Stimulated activated CD4-positive, alpha-beta T cell treated with anti-CD3 and anti-CD28 coated beads, Interleukin-1b, Interleukin-23, amount 100 ng/mL, for 24 hours (primary cell): ENCODE results near the gene RPRML.
"Not testable (repeated sequence)": the region's sequence is repeated elsewhere in the genome, so short reads cannot be mapped to it uniquely, and the experiment has no call there.

ENCODE experiments used
- DNase-seq, 4 experiments: peaks; one replicate each; pipeline ENCODE4 v3.0.0-alpha.2; 2020; ENCODE audit warnings: low read depth in 4 of 4, low spot score in 1 of 4

Gene RPRML

DNA sequence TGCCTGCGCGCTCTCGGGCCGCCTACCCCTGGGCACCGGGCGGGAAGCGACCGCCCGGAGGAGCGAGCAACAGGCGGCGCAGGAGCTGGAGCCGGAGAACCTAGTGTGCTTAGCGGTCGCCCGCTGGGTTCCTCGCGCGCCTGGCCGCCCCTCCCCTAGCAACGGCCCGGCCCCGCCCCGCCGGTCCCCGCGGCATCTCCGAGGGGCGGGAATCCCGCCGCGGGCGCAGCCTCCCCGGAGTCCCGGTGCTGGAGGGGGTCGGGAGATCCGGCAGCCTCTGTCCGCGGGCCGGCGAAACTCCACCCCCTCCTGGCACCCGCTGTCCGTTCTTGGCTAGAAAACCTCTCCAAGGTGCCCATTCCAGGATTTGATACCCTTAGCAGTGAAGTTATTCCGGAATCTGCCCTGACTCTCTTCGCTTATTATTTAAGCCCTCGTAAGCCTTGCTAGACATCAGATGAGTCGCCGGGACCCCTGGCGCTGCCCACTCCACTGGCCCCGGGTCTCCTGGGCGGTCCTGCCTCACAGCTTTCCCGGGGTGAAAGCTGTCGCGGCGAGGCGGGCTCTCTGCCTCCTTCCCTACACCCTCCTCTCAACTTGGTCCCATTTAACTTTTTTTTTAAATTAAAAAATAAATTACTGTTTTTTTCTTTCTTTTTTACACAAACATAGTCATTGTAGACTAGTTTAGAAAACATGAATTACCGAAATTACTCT lies at the start of gene RPRML:
TSS of gene RPRML (minus strand) at position 107 of the 717 bp plus-strand sequence. CDS start 246 bp downstream, outside the sequence.
- DNase-seq: peak in 2 of 4 experiments; percentile 15 to 28

DNA sequence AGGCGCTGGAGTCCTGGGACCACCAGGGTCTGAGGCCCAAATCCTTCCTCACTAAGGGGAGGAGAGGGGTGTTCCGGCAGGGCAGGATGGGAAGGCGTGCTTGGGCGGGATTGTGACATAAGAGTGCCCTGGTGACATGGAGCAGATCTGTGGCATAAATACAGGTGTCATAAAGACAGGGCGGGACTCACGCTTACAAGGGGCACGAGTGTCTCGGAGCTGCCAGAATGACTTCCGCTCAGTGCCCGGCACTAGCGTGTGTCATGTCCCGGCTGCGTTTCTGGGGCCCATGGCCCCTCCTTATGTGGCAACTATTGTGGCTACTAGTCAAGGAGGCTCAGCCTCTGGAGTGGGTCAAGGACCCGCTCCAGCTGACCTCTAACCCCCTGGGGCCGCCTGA lies 37.9 kb upstream of the RPRML start:
- DNase-seq: not testable (repeated sequence)

DNA sequence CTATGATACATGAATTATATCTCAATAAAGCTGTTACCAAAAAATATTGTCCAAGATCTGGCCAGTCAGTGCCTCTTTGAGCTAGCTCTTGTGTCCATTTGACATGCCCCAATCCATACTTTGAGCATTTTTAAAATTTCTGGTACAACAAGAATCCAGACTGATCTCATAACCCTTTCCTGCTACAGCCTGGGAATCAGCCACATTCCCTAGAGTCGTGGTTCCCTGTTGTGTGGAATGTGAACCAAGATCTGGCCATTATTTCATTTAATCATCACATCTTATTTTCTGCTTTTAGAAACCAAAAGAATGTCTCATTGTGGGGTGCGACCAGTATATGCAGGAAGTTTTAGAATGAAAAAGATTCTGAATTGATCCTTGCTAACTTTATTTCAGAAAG lies 34.3 kb upstream of the RPRML start:
- DNase-seq: no peak

DNA sequence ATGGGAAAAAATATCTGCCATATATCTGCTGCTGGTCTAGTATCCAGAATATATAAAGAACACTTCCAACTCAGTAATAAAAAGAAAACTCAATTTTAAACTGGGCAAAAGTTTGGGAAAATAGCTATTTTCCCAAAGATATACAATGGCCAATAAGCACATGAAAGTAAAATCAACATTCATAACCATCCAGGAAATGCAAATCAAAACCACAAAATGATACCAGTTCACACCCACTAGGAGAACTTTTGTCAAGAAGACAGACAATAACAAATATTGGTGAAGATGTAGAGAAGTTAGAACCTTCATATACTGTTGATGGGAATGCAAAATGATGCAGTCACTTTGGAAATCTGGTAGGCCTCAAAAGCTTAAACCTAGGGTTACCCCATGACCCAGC lies 33.4 kb upstream of the RPRML start:
- no peak for DNase-seq

DNA sequence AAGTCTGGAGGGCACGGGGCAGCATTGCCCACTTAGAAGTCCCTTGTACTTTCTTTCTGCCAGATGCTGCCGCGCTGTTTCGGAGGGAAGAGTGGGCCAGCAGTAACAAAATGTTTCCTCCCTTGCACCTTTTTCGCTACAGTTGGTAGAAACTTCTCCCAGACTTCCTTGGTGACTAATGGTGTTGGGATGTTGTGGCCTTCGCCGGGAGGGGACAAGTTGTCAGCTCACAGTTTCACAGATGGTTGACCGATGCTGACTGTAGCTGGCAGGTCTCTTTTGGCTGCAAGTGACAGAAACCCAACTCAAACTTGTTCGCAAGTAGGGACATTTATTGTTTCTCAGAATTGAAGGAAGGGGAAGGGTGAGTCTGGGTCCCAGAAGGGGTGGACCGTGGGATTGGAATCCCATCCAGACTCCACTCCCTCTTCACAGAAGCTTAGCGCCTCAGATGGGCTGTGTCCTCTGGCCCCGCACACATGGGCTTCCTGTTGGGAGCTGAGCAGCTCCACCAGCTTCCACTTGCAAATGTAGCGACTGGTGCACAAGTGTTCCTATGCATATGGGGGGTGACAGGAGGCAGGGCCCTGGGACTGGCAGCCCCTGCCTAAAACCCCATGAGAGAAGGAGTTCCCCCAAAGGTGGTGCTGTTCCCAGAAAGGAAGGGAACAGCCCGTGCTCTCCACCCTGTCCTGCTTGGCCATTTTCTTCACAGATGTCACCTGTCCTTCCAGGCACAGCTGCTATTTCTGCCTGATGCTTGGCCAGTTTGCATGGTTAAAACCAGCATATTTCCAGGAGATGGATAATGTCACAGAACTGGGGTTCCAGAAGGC lies 30.9 kb upstream of the RPRML start:
- DNase-seq: no peak

DNA sequence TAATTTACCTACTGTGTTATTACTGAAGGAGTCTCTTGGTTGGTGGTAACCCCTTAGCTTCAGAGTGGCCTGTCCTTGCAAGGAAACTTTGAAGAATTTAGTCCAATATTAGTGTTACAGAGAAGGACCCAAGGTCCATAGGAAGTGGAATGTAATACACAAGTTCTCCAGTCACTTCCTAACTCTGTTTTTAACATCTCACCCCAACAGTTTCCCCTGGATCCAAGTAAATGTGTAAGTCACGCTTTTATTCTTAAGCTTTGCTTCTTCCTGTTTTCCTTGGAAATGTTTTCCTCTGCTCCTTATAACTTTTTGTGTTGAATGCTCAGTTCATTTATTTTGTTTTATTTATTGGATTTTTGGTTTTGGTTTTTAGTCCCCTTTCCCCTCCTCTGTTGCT lies 25.9 kb upstream of the RPRML start:
- DNase-seq: no peak

DNA sequence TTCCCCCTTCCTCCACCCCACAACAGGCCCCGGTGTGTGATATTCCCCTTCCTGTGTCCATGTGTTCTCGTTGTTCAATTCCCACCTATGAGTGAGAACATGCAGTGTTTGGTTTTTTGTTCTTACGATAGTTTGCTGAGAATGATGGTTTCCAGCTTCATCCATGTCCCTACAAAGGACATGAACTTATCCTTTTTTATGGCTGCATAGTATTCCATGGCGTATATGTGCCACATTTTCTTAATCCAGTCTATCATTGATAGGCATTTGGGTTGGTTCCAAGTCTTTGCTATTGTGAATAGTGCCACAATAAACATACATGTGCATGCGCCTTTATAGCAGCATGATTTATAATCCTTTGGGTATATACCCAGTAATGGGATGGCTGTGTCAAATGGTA lies 24.8 kb upstream of the RPRML start:
- DNase-seq: not testable (repeated sequence)

DNA sequence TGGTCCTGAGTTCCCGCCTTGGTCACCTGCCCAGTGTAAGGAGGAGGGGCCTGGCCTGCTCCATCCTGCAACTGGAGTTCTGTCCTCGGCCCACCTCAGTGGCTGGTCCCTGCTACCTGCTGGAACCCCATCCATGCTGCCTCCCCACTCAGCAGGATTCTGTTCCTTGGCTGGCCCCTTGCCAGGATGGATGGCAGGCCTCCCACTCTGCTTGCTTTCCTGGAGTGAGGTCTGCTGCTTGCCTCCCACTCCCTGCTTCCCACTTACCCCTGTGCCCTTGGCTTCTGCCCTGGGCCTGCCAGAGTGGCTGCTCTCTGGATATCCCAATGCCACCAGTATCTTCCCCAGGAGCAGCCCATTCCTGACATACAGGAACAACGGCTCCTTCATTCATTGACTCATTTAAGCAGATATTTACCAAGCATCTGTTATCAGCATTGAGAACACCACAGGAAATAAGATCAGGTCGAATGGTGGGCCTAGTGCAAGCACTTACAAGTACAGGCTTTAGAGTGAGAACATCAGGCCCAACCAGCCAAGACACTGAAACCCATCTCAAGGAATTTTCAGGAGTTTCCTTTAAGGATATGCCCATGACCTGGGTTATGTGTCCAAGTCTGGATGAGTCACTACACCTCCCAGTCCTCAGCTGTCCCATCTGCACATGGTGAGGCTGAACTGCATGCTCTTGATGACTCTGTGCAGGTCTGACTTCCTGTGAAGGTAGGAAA lies 17.0 kb upstream of the RPRML start:
- no peak for DNase-seq

DNA sequence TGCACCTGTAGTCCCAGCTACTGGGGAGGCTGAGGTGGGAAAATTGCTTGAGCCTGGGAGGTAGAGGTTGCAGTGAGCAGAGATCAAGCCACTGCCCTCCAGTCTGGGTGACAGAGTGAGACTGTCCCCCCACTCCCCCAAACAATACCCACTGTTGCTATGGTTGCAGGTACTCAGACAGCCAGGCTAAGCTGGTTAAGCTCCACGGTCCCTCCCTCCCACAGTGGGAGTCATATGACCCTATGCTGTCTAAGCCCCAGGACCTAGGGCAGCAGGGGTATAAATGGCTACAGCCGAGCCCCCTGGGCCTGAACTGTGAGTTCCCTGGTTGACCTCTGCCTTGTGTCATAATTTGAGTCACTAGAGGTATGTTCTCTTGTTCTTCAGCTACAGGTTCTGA lies 15.9 kb upstream of the RPRML start:
- no peak for DNase-seq

DNA sequence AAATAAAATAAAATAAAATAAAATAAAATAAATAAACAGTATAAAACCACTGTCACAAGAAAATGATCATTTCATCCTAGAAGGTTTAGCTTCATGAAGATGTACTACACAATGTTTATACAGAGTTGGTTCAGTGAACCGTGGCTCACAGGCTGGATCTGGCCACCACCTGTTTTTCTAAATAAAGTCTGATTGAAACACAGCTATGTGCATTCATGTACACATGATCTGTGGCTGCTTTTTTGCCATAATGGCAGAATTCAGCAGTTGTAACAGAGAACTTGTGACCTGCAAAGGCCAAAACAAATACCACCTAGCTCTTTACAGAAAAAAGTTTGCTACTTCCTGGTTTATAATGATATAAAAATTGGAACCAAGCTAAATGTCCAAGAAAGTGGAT lies 12.6 kb upstream of the RPRML start:
- no peak for DNase-seq

DNA sequence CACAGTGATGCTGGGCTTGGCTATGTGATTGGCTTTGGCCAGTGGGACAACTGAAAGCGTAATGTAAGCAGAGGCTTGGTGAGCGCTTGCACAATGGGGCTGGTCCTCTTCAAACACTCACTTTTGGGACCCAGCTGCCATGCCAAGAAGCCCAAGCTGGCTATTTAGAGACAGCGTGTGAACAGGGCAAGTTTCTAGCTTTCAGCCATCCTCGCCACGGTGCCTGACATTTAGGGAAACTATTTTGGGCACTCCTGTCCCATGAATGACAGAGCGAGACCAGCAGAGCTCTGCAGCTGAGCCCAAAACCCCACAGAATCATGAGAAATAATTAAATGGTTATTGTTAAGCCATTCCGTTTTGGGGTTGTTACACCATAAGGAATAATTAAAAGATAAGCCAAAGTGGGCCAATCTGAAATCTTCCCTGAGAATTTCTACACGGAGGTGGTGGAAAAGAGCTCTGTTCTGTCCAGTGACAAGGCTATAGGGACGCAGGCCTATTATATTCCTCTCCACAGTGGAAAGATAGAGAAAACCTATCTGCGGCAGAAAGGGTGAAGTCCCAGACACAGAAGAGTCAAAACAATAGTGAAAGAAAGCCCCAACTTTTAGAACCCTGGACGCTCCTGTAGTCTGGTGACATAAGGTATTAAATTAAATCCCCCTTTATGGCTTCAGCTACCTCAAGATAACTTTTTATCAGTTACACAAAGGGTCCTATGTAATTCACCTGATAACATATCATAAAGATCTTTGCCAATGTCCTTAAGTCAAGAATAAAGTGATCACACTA lies 10.8 kb upstream of the RPRML start:
- DNase-seq: no peak

DNA sequence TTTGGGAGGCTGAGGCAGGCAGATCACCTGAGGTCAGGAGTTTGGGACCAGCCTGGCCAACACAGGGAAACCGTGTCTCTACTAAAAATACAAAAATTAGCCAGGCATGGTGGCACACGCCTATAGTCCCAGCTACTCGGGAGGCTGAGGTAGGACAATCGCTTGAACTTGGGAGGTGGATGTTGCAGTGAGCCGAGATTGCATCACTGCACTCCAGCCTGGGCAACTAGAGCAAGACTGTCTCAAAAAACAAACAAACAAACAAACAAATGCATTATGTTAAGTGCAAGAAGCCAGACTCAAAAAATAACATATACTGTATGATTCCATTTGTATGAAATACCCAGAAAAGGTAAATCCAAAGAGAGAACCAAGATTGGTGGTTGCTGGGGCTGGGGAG lies 8.9 kb upstream of the RPRML start:
- not testable (repeated sequence) for DNase-seq

DNA sequence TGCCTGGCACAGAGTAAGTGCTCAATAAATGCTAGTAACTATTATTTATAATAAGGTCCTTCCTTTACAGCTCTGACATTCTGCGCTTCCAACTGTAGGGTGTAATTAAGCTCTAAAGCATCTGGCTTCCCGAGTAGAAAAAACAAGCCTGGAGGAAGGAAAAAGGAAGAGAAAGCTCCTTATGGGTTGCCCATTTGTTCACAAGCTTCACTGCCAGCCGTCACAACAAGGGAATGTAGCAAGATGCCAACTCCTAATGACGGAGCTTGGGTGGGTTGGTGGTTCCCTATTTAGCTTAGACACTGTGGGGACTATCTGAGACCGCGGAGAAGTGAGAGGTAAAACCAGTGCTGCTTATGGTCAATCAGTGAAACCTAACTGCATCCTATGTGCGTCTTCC lies 7.3 kb upstream of the RPRML start:
- no peak for DNase-seq

DNA sequence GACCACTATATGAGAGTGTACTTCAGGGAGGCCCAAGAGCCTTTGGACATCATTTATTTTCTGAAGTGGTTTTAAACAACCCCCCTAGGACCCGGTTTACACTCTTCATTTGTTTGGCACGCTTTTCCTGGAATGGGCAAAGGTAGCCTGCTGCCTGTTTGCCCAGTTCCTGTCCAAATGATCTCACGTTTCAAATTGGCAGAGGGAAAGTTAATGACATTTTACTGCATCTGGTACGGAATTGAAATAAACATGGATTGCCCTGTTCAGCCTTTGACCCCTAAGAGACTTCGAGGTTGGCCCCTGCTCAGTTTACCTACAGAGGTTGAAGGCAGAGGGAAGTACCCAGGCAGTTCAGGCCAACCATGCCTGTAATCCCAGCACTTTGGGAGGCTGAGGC lies 5.8 kb upstream of the RPRML start:
- no peak for DNase-seq

DNA sequence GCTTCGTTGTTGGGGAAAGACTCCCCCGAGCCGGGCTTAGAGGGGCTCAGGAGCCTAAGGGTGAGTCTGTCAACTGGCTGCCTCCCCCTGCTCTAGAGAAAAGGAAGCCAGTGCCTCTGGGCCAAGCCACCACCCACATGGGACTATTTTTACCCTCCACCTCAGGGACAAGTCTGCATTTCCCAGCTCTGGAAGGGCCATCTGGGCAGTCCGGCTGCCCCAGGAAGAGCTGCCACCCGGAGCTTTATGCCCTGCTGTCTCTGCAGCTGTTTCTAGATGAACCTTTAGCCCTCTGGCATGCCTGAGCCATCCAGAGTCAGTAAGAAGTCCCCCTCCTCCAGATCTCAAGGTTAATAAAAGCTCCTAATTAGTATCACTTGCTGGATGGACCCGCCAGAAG lies 5.3 kb upstream of the RPRML start:
- no peak for DNase-seq

DNA sequence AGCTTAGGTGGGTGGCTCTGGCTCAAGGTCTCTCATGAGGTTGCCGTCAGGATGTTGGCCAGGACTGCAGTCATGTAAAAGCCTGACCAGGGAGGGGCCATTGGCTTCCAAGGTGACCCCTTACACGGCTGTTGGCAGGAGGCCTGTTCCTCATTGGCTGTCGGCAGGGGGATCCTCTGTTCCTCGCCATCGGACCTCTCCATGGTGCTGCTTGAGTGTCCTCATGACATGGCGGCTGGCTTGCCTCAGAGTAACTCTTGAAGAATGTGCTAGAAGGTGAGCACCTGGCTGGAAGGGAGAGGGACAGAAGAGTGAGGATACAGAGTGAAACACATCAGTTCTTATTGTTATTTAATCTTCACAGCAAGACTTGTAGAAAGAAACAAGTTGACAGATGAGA lies 4.7 kb upstream of the RPRML start:
- no peak for DNase-seq

DNA sequence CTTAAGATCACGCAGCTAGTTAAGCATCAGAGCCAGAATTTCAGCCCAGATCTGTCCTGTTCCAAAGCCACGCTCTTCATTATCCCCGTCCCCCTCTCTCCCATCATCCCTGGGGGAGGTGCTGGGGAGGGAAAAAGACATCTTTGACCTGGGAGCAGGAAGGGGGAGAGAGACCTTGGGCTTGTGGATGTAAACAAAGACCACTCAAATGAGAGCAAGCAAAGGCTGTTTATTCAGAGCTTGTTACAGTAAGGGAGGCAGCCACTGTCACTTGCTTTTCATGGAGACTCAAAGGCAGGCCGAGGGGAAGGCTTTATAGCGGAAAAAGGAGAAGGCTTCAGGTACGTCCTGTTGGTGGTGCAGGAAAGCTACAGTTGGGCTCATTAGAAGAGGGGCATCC lies 3.5 kb upstream of the RPRML start:
- no peak for DNase-seq

DNA sequence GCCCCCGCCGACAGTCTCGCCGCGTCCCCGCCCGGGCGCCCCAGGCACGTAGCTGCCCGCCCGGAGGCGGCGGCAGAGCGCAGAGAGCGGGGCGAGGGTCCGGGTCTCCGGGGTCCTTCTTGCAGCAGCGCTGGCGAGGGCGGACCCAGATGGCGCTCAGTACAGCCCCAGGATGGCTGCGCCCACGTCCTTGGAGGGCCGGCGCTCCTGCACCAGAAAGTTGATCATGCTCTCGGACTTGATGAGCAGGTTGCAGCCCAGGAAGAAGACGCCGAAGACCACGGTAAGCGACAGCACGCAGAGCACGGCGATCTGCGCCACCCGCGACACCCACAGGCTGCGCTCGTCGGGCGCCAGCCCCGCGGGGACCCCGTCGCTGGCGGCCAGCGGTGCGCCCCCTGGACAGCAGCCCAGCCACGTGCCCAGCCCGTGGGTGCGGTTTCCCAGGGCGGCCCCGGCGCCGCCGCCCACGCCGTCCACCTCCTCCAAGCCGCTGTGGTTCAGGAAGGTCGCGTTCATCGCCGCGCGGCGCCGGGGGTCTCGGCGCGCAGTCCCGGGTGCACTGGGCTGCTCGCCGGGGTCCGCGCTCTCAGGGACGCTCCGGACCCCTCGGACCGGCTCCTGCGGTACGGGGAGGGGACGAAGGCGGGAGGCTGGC lies 435 bp downstream of the RPRML start:
- DNase-seq: no peak

DNA sequence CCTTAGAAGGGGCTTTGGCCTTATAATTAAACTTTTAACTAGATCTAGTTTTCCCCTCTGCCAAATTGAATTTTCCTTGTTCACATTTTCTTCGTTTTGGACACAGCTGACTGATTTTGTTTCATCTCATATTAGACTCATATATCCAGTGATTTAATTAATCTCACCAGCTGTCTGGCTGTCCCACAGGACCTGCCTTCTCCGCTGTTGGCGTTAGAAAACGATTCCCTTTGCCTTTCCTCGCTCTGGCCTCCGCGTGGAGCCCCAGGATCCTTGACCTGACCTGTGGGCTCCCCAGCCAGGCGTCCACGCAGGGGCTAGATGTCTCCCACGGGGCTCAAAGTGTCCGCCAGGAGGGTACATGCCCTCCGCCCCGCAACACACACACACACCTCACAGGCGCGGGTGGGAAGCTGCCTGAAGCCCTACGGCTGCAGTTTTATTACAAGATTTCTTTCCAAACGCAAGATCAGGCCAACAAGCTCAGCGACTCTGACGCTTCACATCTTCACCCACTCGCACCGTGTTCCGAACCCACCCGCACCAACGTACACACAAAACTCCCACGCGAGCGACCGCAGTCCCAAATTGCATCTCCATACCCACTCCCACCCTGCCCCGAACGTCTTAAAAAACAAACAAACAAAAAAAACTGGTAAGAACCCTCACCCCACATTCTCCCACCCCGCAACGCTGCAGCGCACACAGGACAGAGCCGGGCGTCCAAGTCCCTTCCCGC lies 1.1 kb downstream of the RPRML start:
- DNase-seq: no peak

DNA sequence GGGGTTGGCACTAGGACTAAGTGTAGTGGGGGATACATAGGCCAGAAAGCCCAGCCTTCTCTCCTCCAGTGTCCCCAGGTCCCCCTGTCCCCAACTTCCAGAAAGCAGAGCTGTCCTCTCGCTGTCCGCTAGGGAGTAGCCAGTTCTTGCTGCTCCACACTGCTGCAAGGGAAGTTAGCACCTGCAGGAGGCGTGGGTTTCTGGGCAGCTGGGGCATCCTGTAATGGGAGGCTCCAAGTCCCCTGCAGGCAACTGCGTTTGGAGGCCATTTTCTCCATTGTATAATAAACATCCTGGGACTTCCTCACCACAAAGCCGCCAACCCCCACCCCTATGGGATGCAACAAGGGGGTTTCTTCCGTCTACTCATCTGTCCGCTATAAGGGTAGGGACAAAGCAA lies 1.7 kb downstream of the RPRML start:
- no peak for DNase-seq
